ENCODE results near the gene NCKAP5L.

DNA sequence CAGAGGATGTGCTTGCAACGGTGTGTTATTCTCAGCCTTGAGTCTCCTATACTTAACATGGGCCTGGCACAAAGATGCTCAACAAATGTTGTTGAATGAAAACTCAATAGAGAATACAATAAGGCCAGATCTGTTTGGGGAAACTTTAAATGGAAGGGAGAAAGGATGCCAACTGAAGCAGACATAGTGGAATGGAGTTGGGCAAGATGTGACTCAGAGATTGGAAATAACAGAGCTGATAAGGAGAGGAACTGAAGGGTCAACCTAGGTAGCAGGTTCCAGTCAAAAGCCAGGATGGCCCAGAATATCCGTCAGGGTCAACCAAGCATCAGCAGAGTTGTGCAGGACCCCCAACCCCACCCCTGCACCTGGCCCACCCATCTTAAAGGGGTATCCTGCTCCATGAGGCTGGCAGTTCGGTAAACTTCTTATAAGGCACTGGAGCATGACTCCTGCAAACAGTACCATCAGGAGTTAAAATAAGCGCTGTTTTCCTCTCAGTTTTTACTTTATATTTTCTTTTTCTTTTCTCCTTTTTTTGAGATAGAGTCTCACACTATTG is 15.7 kb upstream of the NCKAP5L start:
- TF ChIP-seq, protein P1, sequence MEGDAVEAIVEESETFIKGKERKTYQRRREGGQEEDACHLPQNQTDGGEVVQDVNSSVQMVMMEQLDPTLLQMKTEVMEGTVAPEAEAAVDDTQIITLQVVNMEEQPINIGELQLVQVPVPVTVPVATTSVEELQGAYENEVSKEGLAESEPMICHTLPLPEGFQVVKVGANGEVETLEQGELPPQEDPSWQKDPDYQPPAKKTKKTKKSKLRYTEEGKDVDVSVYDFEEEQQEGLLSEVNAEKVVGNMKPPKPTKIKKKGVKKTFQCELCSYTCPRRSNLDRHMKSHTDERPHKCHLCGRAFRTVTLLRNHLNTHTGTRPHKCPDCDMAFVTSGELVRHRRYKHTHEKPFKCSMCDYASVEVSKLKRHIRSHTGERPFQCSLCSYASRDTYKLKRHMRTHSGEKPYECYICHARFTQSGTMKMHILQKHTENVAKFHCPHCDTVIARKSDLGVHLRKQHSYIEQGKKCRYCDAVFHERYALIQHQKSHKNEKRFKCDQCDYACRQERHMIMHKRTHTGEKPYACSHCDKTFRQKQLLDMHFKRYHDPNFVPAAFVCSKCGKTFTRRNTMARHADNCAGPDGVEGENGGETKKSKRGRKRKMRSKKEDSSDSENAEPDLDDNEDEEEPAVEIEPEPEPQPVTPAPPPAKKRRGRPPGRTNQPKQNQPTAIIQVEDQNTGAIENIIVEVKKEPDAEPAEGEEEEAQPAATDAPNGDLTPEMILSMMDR (optimal IDR thresholded peaks at IDR 0.05 in 1 of 3, IDR thresholded peaks at IDR 0.05 in 1 of 3, conservative IDR thresholded peaks at IDR 0.05 in 1 of 3; ENCODE audit: extremely low read depth in 1 of 3, insufficient read depth in 2 of 3, low read length in 3 of 3): no peak
- TF ChIP-seq EZH2 (IDR thresholded peaks at IDR 0.05; ENCODE audit: low read length): no peak
